Measurements from ENCODE around the gene ALX3.

GRCh38 chr1:110089561-110090275, 19.2 kb upstream of the ALX3 start:
- TF ChIP-seq CTCF (IDR thresholded peaks at IDR 0.05; ENCODE audit: insufficient read depth, low read length, poor library complexity, severe bottlenecking) (no peak), EZH2phosphoT487 (conservative IDR thresholded peaks at IDR 0.05; ENCODE audit: low read length) (no peak)

All from SU-DHL-6 (cell line).